GM12878 (cell line): ENCODE results near the gene SMG9. TPM values are rescaled to one million over a fixed set of nuclear protein-coding genes. Genes with fewer than 3 reads are reported as not detected.

Source experiments
- ATAC-seq: fragments of 200-7000 bp; cut with Tn5 transposase; 3 replicates; pipeline ENCODE4 v1.9.1; 2020; ENCODE audit warnings: mild to moderate bottlenecking, moderate library complexity
- BruUV-seq: library from RNA; stranded (reverse); fragments of 400-500 nt; replicated peaks from 2 replicates; lab custom pipeline; 2021; lab: Mats Ljungman, UMichigan
- CTCF ChIA-PET: fragments of 300-600 bp; sonication (Branson Sonifier 250); formaldehyde crosslinking; extraction: SDS; loops from one replicate; lab custom pipeline; 2021; ENCODE audit warnings: inconsistent platforms; lab: Yijun Ruan, JAX
- POLR2A ChIA-PET: fragments of 350-600 bp; formaldehyde crosslinking; extraction: SDS; loops from one replicate; lab custom pipeline; 2021; ENCODE audit warnings: inconsistent platforms; lab: Charles Lee
- RAD21 ChIA-PET: fragments of 300-600 bp; sonication (Branson Sonifier 250); formaldehyde crosslinking; loops from one replicate; lab custom pipeline; 2023; ENCODE audit warnings: antibody characterized with exemption; ENCODE audit not compliant: unreplicated experiment; lab: Charles Lee
- SMC1A ChIA-PET: fragments of 300-600 bp; sonication (Branson Sonifier 250); formaldehyde crosslinking; loops from one replicate; lab custom pipeline; 2023; ENCODE audit not compliant: unreplicated experiment, uncharacterized antibody; lab: Charles Lee
- DNase-seq: peaks from one replicate; pipeline ENCODE4 v3.0.0-alpha.2; 2011; ENCODE audit warnings: low read depth, low spot score
- FAIRE-seq: peaks from 3 replicates; lab custom pipeline; 2011; peaks lifted over from hg19 to GRCh38; lab: Jason Lieb, UNC
- H2AFZ ChIP-seq: 2 replicates; pipeline ENCODE4 v1.6.0; 2011; ENCODE audit warnings: low read depth, low read length, control low read depth; ENCODE audit not compliant: control insufficient read depth
- H3K27ac ChIP-seq: 2 replicates; pipeline ENCODE4 v1.5.1; 2011; ENCODE audit warnings: control low read depth; ENCODE audit not compliant: control insufficient read depth, insufficient read depth
- H3K27me3 ChIP-seq, 2 experiments: replicated peaks in 1 of 2; 2 replicates each; pipeline versions ENCODE4 v1.6.0 to v1.6.1; 2011; ENCODE audit warnings: low read length in 1 of 2; ENCODE audit not compliant: control insufficient read depth in 2 of 2, insufficient read depth in 2 of 2
- H3K36me3 ChIP-seq, 2 experiments: 2 replicates each; pipeline ENCODE4 v1.5.1; 2011; ENCODE audit warnings: low read length in 1 of 2; ENCODE audit not compliant: control insufficient read depth in 2 of 2, insufficient read depth in 2 of 2
- H3K4me1 ChIP-seq: 2 replicates; pipeline ENCODE4 v1.6.1; 2011; ENCODE audit warnings: mild to moderate bottlenecking, low read length, moderate library complexity, mixed read lengths; ENCODE audit not compliant: control insufficient read depth, insufficient read depth
- H3K4me2 ChIP-seq: 2 replicates; pipeline ENCODE4 v1.6.0; 2011; ENCODE audit warnings: control low read depth; ENCODE audit not compliant: control insufficient read depth, insufficient read depth
- H3K4me3 ChIP-seq: fragments of 200-600 bp; sonication (generic); 2 replicates; pipeline ENCODE4 v1.5.1; 2016
- H3K79me2 ChIP-seq: 2 replicates; pipeline ENCODE4 v1.6.0; 2011; ENCODE audit warnings: low read length; ENCODE audit not compliant: control insufficient read depth, insufficient read depth
- H3K9ac ChIP-seq: 2 replicates; pipeline ENCODE4 v1.8.0; 2011; ENCODE audit warnings: low read length, control low read depth, mixed read lengths; ENCODE audit not compliant: control insufficient read depth, insufficient read depth
- H3K9me3 ChIP-seq: replicated peaks from 3 replicates; pipeline ENCODE4 v1.5.1; 2011; ENCODE audit warnings: mild to moderate bottlenecking, low read length; ENCODE audit not compliant: control insufficient read depth, insufficient read depth
- H4K20me1 ChIP-seq: 2 replicates; pipeline ENCODE4 v1.6.0; 2011; ENCODE audit not compliant: control insufficient read depth, insufficient read depth
- BMI1 ChIP-seq: fragments of 450-650 bp; IDR thresholded peaks from 2 replicates; pipeline ENCODE4 v1.6.1; 2016; ENCODE audit warnings: mild to moderate bottlenecking, moderate library complexity, borderline replicate concordance
- IKZF2 ChIP-seq, 2 experiments: fragments of 450-650 bp; IDR thresholded peaks; 2 replicates each; pipeline ENCODE4 v1.6.1; 2017; ENCODE audit warnings: mild to moderate bottlenecking in 2 of 2, moderate library complexity in 2 of 2
- RB1 ChIP-seq: fragments of 450-650 bp; formaldehyde crosslinking; IDR thresholded peaks from 2 replicates; pipeline ENCODE4 v1.6.1; 2017; ENCODE audit warnings: mild to moderate bottlenecking, borderline replicate concordance
- SUPT20H ChIP-seq: IDR thresholded peaks from 2 replicates; pipeline ENCODE4 v1.6.1; 2011; ENCODE audit warnings: low read depth, mild to moderate bottlenecking, low read length, moderate library complexity, borderline replicate concordance; ENCODE audit not compliant: control insufficient read depth
- ZNF622 ChIP-seq: fragments of 450-650 bp; IDR thresholded peaks from 2 replicates; pipeline ENCODE4 v1.6.1; 2017; ENCODE audit warnings: mild to moderate bottlenecking, inconsistent platforms
- WGBS: methylation state at CpG from one replicate; pipeline ENCODE4 v1.1.6; 2016; ENCODE audit warnings: low lambda C conversion rate; ENCODE audit not compliant: insufficient replicate concordance, insufficient coverage; ENCODE audit errors: missing lambda C conversion rate; 5-methylcytosine and 5-hydroxymethylcytosine counted together
- in situ Hi-C: fragments of 300-500 bp; cut with MboI; formaldehyde crosslinking; loops from 9 replicates; pipeline ENCODE4 v1.14.3; 2018; ENCODE audit warnings: mixed read lengths
- intact Hi-C: fragments of 100-400 bp; cut with micrococcal nuclease; formaldehyde crosslinking; loops from one replicate; pipeline ENCODE4 v1.14.2; 2022; ENCODE audit not compliant: unreplicated experiment
- polyA plus RNA-seq, 11 experiments: library from polyadenylated mRNA; depleted of rRNA in 4 of 11; unstranded in 6 of 11; stranded (reverse) in 5 of 11; fragments of >200 nt; fragmentation: Nextera tagmentation in 4 of 11; fragmentation: Illumina TruSeq in 1 of 11; extraction: Ambion mirVana in 4 of 11; extraction: Trizol in 1 of 11; gene quantifications; 1 replicate in 1 of 11; 2 replicates in 10 of 11; pipeline versions ENCODE4 v1.2.1 to v1.2.3, GENCODE V29; 2011 to 2016; ENCODE audit warnings: inconsistent platforms in 2 of 11, missing spikeins in 2 of 11, low read depth in 1 of 11
- total RNA-seq, 4 experiments: library from RNA; depleted of rRNA in 3 of 4; stranded (reverse); fragments of >200 nt in 3 of 4; fragmentation: Illumina TruSeq in 1 of 4; extraction: Trizol in 1 of 4; gene quantifications; 2 replicates each; pipeline versions ENCODE4 v1.2.1 to v1.2.3, GENCODE V29; 2013 to 2021
- TF ChIP-seq, protein P1 (sequence below): IDR thresholded peaks from 2 replicates; pipeline ENCODE4 v1.6.1; 2012; ENCODE audit warnings: improper control_type of control experiment, low read depth, low read length; ENCODE audit not compliant: insufficient replicate concordance
- TF ChIP-seq, protein P2 (sequence below): fragments of 150-350 bp; IDR thresholded peaks from 2 replicates; pipeline ENCODE4 v1.6.1; 2014; ENCODE audit warnings: mild to moderate bottlenecking, low read depth, low read length

The SMG9 gene
- total and polyA plus RNA-seq, 10 of the 15 experiments (the other 5 are each of a cell fraction or from before 2014, with no cell fraction given): 0.69 to 52.2 (median 28.1) TPM

DNA sequence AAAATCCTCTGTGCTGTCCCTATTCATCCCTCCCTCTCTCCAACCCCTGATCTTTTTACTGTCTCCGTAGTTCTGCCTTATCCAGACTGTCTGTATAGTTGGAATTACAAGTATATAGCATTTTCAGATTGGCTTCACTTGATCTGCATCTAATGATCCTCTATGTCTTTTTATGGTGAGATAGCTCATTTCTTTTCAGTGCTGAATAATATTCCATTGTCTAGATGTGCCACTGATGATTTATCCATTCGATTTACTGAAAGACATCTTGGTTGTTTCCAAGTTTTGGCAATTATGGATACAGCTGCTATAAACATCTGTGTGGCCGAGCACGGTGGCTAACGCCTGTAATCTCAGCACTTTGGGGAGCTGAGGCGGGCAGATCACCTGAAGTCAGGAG lies 19.7 kb downstream of the SMG9 start:
- ATAC-seq: no peak
- no TSS peak for BruUV-seq
- Histone ChIP-seq H3K36me3 (peaks cover 24 to 46% of the 10 kb centered on the region in 2 experiments), H3K27me3 (no peaks in the 10 kb centered on the region), H3K4me3 (no peak overlapping the region), H3K79me2 (no peaks in the 10 kb centered on the region), H3K27ac (no peak overlapping the region), H3K9ac (no peak overlapping the region), H2AFZ (no peak overlapping the region), H3K9me3 (no peaks in the 10 kb centered on the region), H3K4me2 (no peak overlapping the region), H3K4me1 (no peaks in the 10 kb centered on the region), H4K20me1 (no peaks in the 10 kb centered on the region)
- ChIA-PET SMC1A (interaction anchor here (2.1 kb wide), 1 partner anchor 9 kb away, joined by 9 read pairs; no protein-coding TSS in a partner anchor), POLR2A (no interaction called here), RAD21 (interaction anchor here (0.7 kb wide), 1 partner anchor 62 kb away, joined by 4 read pairs; no protein-coding TSS in a partner anchor), CTCF (interaction anchor here (0.8 to 3.2 kb wide), 3 partner anchors 9 to 67 kb away, joined by 3 to 15 read pairs (median 6); no protein-coding TSS in a partner anchor)
- 98% methylated on average over 6 of the region's 6 CpGs for WGBS
- FAIRE-seq: no peak
- in situ Hi-C loops (no loop called here), intact Hi-C loops (no loop called here)
- no peak for TF ChIP-seq RB1
- TF ChIP-seq IKZF2 (IDR thresholded peaks at IDR 0.05): no peak
- TF ChIP-seq, protein P1, sequence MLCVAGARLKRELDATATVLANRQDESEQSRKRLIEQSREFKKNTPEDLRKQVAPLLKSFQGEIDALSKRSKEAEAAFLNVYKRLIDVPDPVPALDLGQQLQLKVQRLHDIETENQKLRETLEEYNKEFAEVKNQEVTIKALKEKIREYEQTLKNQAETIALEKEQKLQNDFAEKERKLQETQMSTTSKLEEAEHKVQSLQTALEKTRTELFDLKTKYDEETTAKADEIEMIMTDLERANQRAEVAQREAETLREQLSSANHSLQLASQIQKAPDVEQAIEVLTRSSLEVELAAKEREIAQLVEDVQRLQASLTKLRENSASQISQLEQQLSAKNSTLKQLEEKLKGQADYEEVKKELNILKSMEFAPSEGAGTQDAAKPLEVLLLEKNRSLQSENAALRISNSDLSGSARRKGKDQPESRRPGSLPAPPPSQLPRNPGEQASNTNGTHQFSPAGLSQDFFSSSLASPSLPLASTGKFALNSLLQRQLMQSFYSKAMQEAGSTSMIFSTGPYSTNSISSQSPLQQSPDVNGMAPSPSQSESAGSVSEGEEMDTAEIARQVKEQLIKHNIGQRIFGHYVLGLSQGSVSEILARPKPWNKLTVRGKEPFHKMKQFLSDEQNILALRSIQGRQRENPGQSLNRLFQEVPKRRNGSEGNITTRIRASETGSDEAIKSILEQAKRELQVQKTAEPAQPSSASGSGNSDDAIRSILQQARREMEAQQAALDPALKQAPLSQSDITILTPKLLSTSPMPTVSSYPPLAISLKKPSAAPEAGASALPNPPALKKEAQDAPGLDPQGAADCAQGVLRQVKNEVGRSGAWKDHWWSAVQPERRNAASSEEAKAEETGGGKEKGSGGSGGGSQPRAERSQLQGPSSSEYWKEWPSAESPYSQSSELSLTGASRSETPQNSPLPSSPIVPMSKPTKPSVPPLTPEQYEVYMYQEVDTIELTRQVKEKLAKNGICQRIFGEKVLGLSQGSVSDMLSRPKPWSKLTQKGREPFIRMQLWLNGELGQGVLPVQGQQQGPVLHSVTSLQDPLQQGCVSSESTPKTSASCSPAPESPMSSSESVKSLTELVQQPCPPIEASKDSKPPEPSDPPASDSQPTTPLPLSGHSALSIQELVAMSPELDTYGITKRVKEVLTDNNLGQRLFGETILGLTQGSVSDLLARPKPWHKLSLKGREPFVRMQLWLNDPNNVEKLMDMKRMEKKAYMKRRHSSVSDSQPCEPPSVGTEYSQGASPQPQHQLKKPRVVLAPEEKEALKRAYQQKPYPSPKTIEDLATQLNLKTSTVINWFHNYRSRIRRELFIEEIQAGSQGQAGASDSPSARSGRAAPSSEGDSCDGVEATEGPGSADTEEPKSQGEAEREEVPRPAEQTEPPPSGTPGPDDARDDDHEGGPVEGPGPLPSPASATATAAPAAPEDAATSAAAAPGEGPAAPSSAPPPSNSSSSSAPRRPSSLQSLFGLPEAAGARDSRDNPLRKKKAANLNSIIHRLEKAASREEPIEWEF: no peak
- no peak for TF ChIP-seq ZNF622
- TF ChIP-seq SUPT20H: no peak
- no peak for TF ChIP-seq BMI1
- TF ChIP-seq, protein P2, sequence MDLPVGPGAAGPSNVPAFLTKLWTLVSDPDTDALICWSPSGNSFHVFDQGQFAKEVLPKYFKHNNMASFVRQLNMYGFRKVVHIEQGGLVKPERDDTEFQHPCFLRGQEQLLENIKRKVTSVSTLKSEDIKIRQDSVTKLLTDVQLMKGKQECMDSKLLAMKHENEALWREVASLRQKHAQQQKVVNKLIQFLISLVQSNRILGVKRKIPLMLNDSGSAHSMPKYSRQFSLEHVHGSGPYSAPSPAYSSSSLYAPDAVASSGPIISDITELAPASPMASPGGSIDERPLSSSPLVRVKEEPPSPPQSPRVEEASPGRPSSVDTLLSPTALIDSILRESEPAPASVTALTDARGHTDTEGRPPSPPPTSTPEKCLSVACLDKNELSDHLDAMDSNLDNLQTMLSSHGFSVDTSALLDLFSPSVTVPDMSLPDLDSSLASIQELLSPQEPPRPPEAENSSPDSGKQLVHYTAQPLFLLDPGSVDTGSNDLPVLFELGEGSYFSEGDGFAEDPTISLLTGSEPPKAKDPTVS: no peak
- no peak for DNase-seq
